ENCODE measurements around the gene CELF6. TPM values are rescaled to one million over a fixed set of nuclear protein-coding genes. Genes with fewer than 3 reads are reported as not detected.

CELF6 gene
- polyA plus RNA-seq, 3 donors, result 2.9 TPM; not detected in 2

- no peak for DNase-seq
- TF ChIP-seq CTCF (IDR thresholded peaks at IDR 0.05), result no peak
- WGBS (ENCODE audit: insufficient coverage), result 100% methylated on average over 2 of the region's 3 CpGs
- intact Hi-C loops (cut with micrococcal nuclease), result no loop called here
- Histone ChIP-seq H3K36me3 (replicated peaks in 1 of 2; ENCODE audit: control insufficient read depth in 1 of 2, insufficient read depth in 2 of 2, low read length in 2 of 2) (no peaks in the 10 kb centered on the region), H3K4me3 (replicated peaks in 1 of 3; ENCODE audit: low read depth in 2 of 3, low read length in 3 of 3) (no peak overlapping the region), H2AFZ (ENCODE audit: insufficient read depth, low read depth, low read length, poor library complexity, severe bottlenecking) (no peak overlapping the region), H3K4me1 (ENCODE audit: control insufficient read depth in 1 of 2, insufficient read depth in 2 of 2, low read length in 2 of 2) (no peaks in the 10 kb centered on the region), H3K27ac (ENCODE audit: low read depth in 1 of 2, low read length in 2 of 2) (no peak overlapping the region), H3K79me2 (ENCODE audit: insufficient read depth, low read length) (no peaks in the 10 kb centered on the region), H3K4me2 (replicated peaks; ENCODE audit: extremely low read depth, low read length, poor library complexity, severe bottlenecking) (no peak overlapping the region), H3K9ac (ENCODE audit: insufficient read depth, low read length, poor library complexity, severe bottlenecking) (no peak overlapping the region), H4K20me1 (ENCODE audit: insufficient read depth, low read length) (no peaks in the 10 kb centered on the region), H3K9me3 (replicated peaks in 1 of 2; ENCODE audit: control insufficient read depth in 1 of 2, insufficient read depth in 1 of 2, low read length in 2 of 2) (no peaks in the 10 kb centered on the region), H3K27me3 (ENCODE audit: control insufficient read depth in 2 of 2, insufficient read depth in 2 of 2, low read length in 2 of 2) (no peaks in the 10 kb centered on the region)
- H3K4me3 Mint-ChIP-seq, result no peak overlapping the region
- H3K27me3 Mint-ChIP-seq (ENCODE audit: low read depth in 3 of 3), result peaks cover 1 to 5% (median 3%) of the 10 kb centered on the region in 3 donors
- peaks cover 0 to 3% of the 10 kb centered on the region in 2 donors for H3K36me3 Mint-ChIP-seq
- H3K4me1 Mint-ChIP-seq, result no peaks in the 10 kb centered on the region
- H3K9me3 Mint-ChIP-seq, result no peaks in the 10 kb centered on the region
- H3K27ac Mint-ChIP-seq, result no peak overlapping the region
These were observed 38.2 kb downstream of the CELF6 start for GRCh38 chr15:72281713-72282112.

GRCh38 chr15:72280751-72281150, 39.2 kb downstream of the CELF6 start:
- no peaks in the 10 kb centered on the region for H3K4me1 ChIP-seq (ENCODE audit: control insufficient read depth in 1 of 2, insufficient read depth in 2 of 2, low read length in 2 of 2)
- no peak overlapping the region for H3K4me3 Mint-ChIP-seq
- 95% methylated on average over 2 of the region's 2 CpGs for WGBS (ENCODE audit: insufficient coverage)
- H3K79me2 ChIP-seq (ENCODE audit: insufficient read depth, low read length), result no peaks in the 10 kb centered on the region
- H3K27me3 Mint-ChIP-seq (ENCODE audit: low read depth in 3 of 3), result peaks cover 3 to 9% (median 3%) of the 10 kb centered on the region in 3 donors
- H3K36me3 Mint-ChIP-seq, result peaks cover 0 to 3% of the 10 kb centered on the region in 2 donors
- no peak overlapping the region for H3K4me2 ChIP-seq (replicated peaks; ENCODE audit: extremely low read depth, low read length, poor library complexity, severe bottlenecking)
- no peak overlapping the region for H3K27ac Mint-ChIP-seq
- TF ChIP-seq CTCF (IDR thresholded peaks at IDR 0.05), result no peak
- H3K4me3 ChIP-seq (replicated peaks in 1 of 3; ENCODE audit: low read depth in 2 of 3, low read length in 3 of 3), result no peak overlapping the region
- no peaks in the 10 kb centered on the region for H3K27me3 ChIP-seq (ENCODE audit: control insufficient read depth in 2 of 2, insufficient read depth in 2 of 2, low read length in 2 of 2)
- H3K9me3 ChIP-seq (replicated peaks in 1 of 2; ENCODE audit: control insufficient read depth in 1 of 2, insufficient read depth in 1 of 2, low read length in 2 of 2), result no peaks in the 10 kb centered on the region
- no peaks in the 10 kb centered on the region for H3K4me1 Mint-ChIP-seq
- no peaks in the 10 kb centered on the region for H4K20me1 ChIP-seq (ENCODE audit: insufficient read depth, low read length)
- no peak overlapping the region for H3K9ac ChIP-seq (ENCODE audit: insufficient read depth, low read length, poor library complexity, severe bottlenecking)
- no peak overlapping the region for H2AFZ ChIP-seq (ENCODE audit: insufficient read depth, low read depth, low read length, poor library complexity, severe bottlenecking)
- H3K27ac ChIP-seq (ENCODE audit: low read depth in 1 of 2, low read length in 2 of 2), result no peak overlapping the region
- intact Hi-C loops (cut with micrococcal nuclease), result no loop called here
- H3K9me3 Mint-ChIP-seq, result peaks cover 0 to 2% (median 0%) of the 10 kb centered on the region in 7 donors
- no peak for DNase-seq
- H3K36me3 ChIP-seq (replicated peaks in 1 of 2; ENCODE audit: control insufficient read depth in 1 of 2, insufficient read depth in 2 of 2, low read length in 2 of 2), result no peaks in the 10 kb centered on the region
